Fibroblast of pulmonary artery (primary cell): ENCODE data around the gene XAGE1A.
"Not testable (repeated sequence)": the region's sequence is repeated elsewhere in the genome, so short reads cannot be mapped to it uniquely, and the experiment has no call there.

Experiments
- DNase-seq: peaks from one replicate; pipeline ENCODE4 v3.0.0-alpha.2; 2010; ENCODE audit warnings: low read depth
- H3K4me3 ChIP-seq: replicated peaks from 2 replicates; pipeline ENCODE4 v1.5.1; 2011; ENCODE audit warnings: low read depth, mild to moderate bottlenecking, control low read depth, low read length, moderate library complexity
- TF ChIP-seq, protein P1 (sequence below): IDR thresholded peaks from 2 replicates; pipeline ENCODE4 v1.5.1; 2011; ENCODE audit warnings: mild to moderate bottlenecking, control low read depth, low read length, inconsistent platforms; ENCODE audit errors: missing control alignments

The XAGE1A gene, protein sequence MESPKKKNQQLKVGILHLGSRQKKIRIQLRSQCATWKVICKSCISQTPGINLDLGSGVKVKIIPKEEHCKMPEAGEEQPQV

GRCh38 chrX:52495545-52496418 lies at the start of gene XAGE1A:
TSS of gene XAGE1A (plus strand) at chrX:52495808. CDS start at chrX:52497362, 1,554 bp downstream.
- H3K4me3 ChIP-seq, DNase-seq: not testable (repeated sequence)

- not testable (repeated sequence) for H3K4me3 ChIP-seq, DNase-seq
These were observed 43.6 kb upstream of the XAGE1A start for GRCh38 chrX:52452031-52452430.

- H3K4me3 ChIP-seq, DNase-seq: not testable (repeated sequence)
These were observed 24.3 kb upstream of the XAGE1A start for GRCh38 chrX:52471301-52471700.

DNA sequence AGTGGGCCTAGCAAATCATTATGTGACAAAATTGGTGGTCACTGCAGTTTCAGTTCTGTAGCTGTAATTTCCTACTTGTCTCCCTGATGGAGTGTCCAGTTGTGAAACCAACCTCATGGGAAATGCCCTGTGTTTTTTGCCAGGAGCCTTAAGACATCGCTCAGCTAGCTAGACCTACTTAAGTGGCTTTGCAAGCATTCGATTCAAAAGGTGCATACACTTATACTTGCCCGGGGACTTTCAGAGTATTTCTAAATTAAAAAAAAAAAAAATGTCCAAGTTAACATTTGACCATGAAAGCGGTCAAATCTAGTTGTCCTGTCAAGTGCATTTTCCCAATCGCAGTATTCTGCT lies 788 bp downstream of the XAGE1A start:
- not testable (repeated sequence) for DNase-seq, H3K4me3 ChIP-seq

- not testable (repeated sequence) for H3K4me3 ChIP-seq, DNase-seq
These were observed 5.8 kb downstream of the XAGE1A start for GRCh38 chrX:52501362-52501761.

GRCh38 chrX:52504551-52504950 lies 8.9 kb downstream of the XAGE1A start:
- DNase-seq = no peak
- H3K4me3 ChIP-seq = no peak overlapping the region
- TF ChIP-seq, protein P1, sequence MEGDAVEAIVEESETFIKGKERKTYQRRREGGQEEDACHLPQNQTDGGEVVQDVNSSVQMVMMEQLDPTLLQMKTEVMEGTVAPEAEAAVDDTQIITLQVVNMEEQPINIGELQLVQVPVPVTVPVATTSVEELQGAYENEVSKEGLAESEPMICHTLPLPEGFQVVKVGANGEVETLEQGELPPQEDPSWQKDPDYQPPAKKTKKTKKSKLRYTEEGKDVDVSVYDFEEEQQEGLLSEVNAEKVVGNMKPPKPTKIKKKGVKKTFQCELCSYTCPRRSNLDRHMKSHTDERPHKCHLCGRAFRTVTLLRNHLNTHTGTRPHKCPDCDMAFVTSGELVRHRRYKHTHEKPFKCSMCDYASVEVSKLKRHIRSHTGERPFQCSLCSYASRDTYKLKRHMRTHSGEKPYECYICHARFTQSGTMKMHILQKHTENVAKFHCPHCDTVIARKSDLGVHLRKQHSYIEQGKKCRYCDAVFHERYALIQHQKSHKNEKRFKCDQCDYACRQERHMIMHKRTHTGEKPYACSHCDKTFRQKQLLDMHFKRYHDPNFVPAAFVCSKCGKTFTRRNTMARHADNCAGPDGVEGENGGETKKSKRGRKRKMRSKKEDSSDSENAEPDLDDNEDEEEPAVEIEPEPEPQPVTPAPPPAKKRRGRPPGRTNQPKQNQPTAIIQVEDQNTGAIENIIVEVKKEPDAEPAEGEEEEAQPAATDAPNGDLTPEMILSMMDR = no peak

- no peak overlapping the region for H3K4me3 ChIP-seq
- DNase-seq = no peak
- TF ChIP-seq, protein P1 = no peak
These were observed 11.7 kb downstream of the XAGE1A start for GRCh38 chrX:52507331-52507730.

DNA sequence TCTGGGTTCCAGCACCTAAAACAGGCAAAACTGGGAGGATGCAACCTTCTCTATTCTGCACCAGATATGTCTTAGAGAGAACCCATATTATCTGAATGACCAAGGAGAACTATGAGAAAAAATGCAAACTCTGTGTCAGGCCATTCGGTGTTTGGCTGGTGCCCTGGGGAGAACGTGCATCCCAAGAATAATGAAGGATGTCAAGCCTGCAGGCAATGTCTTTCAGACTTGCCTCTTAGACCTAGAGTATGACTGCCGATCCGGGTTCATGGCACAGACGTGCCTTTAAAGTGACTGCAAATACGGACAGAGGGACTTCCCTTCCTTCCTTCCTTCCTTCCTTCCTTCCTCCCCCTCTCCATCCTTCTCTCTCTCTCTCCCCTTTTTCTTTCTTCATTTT lies 14.3 kb downstream of the XAGE1A start:
- TF ChIP-seq, protein P1 = no peak
- H3K4me3 ChIP-seq = no peak overlapping the region
- no peak for DNase-seq

- H3K4me3 ChIP-seq, DNase-seq: not testable (repeated sequence)
These were observed 15.5 kb downstream of the XAGE1A start for GRCh38 chrX:52511126-52511525.

DNA sequence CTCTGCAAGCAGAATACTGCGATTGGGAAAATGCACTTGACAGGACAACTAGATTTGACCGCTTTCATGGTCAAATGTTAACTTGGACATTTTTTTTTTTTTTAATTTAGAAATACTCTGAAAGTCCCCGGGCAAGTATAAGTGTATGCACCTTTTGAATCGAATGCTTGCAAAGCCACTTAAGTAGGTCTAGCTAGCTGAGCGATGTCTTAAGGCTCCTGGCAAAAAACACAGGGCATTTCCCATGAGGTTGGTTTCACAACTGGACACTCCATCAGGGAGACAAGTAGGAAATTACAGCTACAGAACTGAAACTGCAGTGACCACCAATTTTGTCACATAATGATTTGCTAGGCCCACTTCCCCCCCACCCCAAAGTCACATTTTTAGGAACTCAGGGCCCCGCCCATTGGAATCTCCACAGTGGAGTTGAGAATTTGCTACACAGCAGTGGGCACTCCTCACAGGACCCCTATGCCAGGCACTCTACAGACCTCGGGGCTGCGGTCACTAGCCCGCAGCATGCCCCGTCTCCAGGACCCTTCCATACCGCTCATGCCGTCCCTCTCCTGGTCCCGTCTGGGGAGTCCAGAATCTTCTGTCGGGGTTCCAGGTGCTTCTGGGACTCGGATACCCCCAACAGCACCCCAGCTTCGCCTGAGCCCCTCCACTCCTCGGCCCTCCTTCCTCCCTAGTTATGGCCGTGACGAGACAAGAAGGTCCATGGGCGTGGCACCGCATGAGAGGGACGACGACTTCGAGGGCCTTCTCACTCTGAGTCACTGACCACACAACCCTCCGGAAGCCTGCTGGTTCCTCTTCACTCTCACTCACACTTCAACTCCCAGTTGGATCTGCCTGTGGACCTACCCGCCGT lies 20.7 kb downstream of the XAGE1A start:
- not testable (repeated sequence) for DNase-seq, H3K4me3 ChIP-seq

DNA sequence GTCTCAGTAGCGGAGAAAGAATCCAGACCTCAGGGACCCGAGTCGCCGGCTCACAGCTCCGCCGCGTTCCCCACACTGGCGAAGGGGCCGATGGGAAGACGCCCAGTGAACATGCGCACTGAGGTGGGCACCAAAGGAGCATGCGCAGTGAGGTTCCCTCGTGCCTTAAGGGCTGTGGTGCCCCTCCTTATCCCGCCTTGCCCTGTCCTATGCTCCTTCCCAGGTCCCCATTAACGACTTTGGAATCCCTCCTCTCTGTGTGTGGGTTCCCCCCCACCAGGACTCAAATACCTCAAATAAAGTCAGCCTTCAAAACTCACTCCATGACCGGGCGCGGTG lies 21.3 kb downstream of the XAGE1A start, which contains the start of gene XAGE1B:
Gene XAGE1B (minus strand): TSS at position 77 of the 339 bp plus-strand sequence. CDS start 1,536 bp downstream, outside the sequence.
- not testable (repeated sequence) for H3K4me3 ChIP-seq, DNase-seq

GRCh38 chrX:52541051-52541450 lies 45.4 kb downstream of the XAGE1A start:
- not testable (repeated sequence) for DNase-seq

More at GRCh38 chrX:52541051-52541450, 45.4 kb downstream of the XAGE1A start:
- H3K4me3 ChIP-seq = not testable (repeated sequence)
